ENCODE measurements around the gene SEMA4G. TPM values are rescaled to one million over a fixed set of nuclear protein-coding genes. Genes with fewer than 3 reads are reported as not detected.
A peak's percentile ranks its signal among the peaks of the same experiment; 100 is the strongest.

The SEMA4G gene
- total and polyA plus RNA-seq, 2 of the 13 experiments (the other 11 are each of a cell fraction or from before 2014, with no cell fraction given): 46.2 to 207 TPM

- TF ChIP-seq FOXP1 (IDR thresholded peaks at IDR 0.05) (no peak), FOXP1 (CRISPR knock-in tag; IDR thresholded peaks at IDR 0.05) (peak; percentile 49; the same call in 1 of the 2 replicates), ZNF460 (CRISPR knock-in tag; IDR thresholded peaks at IDR 0.05; ENCODE audit: borderline replicate concordance) (no peak), CEBPB (IDR thresholded peaks at IDR 0.05; ENCODE audit: borderline replicate concordance, low read depth, low read length) (no peak), PAXIP1 (CRISPR knock-in tag; conservative IDR thresholded peaks at IDR 0.05) (peak; percentile 55; the same call in 1 of the 2 replicates), POLR2A (IDR thresholded peaks at IDR 0.05; ENCODE audit: insufficient read depth in 1 of 2, low read depth in 2 of 2, low read length in 2 of 2) (0 out of 4 replicates have a peak, but pooled peaks of 1 of the 2 experiments have one; percentile 32), KDM3A (CRISPR knock-in tag; IDR thresholded peaks at IDR 0.05; ENCODE audit: low read depth) (no peak), AKNA (CRISPR knock-in tag; IDR thresholded peaks at IDR 0.05; ENCODE audit: borderline replicate concordance) (no peak), ZNF841 (CRISPR knock-in tag; IDR thresholded peaks at IDR 0.05; ENCODE audit: borderline replicate concordance) (no peak), HNF1A (IDR thresholded peaks at IDR 0.05; ENCODE audit: low read depth) (no peak), HNF1A (CRISPR knock-in tag; IDR thresholded peaks at IDR 0.05; ENCODE audit: borderline replicate concordance) (peak; percentile 51; the same call in 1 of the 2 replicates), NFIC (IDR thresholded peaks at IDR 0.05; ENCODE audit: low read length) (no peak), ZFP90 (CRISPR knock-in tag; IDR thresholded peaks at IDR 0.05; ENCODE audit: borderline replicate concordance) (0 out of 2 replicates have a peak, but pooled peaks have one; percentile 33), ZNF350 (CRISPR knock-in tag; IDR thresholded peaks at IDR 0.05; ENCODE audit: borderline replicate concordance, low read depth) (no peak)
- TF ChIP-seq, protein P1, sequence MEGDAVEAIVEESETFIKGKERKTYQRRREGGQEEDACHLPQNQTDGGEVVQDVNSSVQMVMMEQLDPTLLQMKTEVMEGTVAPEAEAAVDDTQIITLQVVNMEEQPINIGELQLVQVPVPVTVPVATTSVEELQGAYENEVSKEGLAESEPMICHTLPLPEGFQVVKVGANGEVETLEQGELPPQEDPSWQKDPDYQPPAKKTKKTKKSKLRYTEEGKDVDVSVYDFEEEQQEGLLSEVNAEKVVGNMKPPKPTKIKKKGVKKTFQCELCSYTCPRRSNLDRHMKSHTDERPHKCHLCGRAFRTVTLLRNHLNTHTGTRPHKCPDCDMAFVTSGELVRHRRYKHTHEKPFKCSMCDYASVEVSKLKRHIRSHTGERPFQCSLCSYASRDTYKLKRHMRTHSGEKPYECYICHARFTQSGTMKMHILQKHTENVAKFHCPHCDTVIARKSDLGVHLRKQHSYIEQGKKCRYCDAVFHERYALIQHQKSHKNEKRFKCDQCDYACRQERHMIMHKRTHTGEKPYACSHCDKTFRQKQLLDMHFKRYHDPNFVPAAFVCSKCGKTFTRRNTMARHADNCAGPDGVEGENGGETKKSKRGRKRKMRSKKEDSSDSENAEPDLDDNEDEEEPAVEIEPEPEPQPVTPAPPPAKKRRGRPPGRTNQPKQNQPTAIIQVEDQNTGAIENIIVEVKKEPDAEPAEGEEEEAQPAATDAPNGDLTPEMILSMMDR (CRISPR knock-in tag; IDR thresholded peaks at IDR 0.05): peak; percentile 3; the same call in 1 of the 2 replicates
Observed at GRCh38 chr10:101008823-101009423, 39.6 kb downstream of the SEMA4G start (continued).
